GM21717 (cell line): ENCODE results near the gene PGPEP1.
"Not testable (repeated sequence)": the region's sequence is repeated elsewhere in the genome, so short reads cannot be mapped to it uniquely, and the experiment has no call there.

ENCODE experiments used
- ATAC-seq: cut with Tn5 transposase; IDR thresholded peaks from one replicate; pipeline ENCODE4 v1.9.1; 2021; ENCODE audit warnings: mild to moderate bottlenecking, moderate library complexity; ENCODE audit not compliant: unreplicated experiment

Gene PGPEP1

GRCh38 chr19:18308051-18308947 is 32.1 kb upstream of the PGPEP1 start:
- no peak for ATAC-seq

GRCh38 chr19:18308948-18309325 is 31.5 kb upstream of the PGPEP1 start:
- no peak for ATAC-seq

- no peak for ATAC-seq
Observed at GRCh38 chr19:18309525-18310064, 30.8 kb upstream of the PGPEP1 start.

DNA sequence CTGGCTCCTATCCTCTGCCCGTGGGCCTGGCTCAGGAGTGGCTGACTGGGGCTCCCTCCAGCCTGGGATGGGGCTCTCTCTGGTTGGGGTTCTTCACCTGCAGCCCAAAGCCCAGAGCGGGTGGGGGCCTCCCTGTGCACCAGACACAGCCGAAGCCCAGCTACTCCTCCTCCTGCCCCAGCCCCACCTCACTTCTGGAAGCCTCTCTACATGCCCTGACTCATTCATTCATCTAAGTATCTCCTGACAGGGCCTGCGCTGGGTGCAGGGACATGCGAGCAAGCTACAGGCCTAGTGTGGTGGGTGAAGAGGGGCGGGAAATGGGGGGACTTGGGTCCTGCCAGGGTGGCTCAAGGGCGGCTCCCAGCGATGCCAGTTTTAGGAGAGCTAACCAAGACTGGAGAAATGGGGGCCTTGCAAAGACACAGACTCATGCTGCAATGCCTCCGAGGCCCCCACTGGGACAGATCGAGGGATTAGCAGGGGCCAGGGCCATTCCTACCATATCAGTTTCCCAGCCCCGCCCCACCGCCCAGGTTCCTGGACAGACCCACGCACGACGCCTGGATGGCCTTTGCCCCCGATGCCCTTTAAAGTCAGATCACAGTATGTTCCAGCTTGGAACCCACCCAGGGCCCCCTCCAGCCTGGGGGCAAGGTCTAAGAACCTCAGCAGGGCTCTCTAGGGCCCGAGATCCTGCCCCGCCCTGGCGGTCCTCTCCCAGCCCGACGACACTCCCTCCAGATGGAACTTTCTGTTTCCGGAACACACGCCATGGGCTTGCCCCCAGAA is 30.1 kb upstream of the PGPEP1 start:
- no peak for ATAC-seq

GRCh38 chr19:18310966-18311365 is 29.4 kb upstream of the PGPEP1 start:
- no peak for ATAC-seq

DNA sequence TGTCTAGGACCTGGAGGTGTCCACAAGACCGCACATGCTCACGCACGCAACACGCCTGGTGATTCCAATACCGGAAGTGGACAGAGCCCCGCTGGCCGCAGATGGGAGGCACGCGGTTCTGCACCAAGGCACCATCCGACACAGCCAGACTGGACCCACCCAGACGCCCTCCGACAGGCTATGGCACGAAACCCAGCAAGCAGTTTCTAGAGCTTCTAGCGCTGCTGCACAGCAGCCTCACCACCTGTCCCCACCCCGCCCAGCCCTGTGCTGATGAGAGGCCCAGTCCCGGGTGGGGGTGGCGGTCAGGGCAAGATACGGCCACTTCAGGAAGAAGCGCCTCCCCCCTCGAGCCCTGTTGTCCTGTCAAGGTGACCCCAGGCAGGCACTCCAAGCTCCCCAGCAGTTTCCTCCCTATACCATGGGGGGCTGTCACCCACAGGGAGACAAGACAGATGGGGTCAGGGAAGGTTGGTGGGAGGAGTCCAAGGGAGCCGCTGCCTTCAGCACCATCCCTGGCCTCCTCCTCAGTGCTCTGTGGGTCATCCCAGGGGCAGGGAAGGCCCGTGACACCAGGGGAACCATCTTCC is 28.8 kb upstream of the PGPEP1 start:
- ATAC-seq, result no peak

- no peak for ATAC-seq
Observed at GRCh38 chr19:18312092-18312534, 28.3 kb upstream of the PGPEP1 start.

GRCh38 chr19:18313398-18313797 is 27.0 kb upstream of the PGPEP1 start:
- no peak for ATAC-seq

DNA sequence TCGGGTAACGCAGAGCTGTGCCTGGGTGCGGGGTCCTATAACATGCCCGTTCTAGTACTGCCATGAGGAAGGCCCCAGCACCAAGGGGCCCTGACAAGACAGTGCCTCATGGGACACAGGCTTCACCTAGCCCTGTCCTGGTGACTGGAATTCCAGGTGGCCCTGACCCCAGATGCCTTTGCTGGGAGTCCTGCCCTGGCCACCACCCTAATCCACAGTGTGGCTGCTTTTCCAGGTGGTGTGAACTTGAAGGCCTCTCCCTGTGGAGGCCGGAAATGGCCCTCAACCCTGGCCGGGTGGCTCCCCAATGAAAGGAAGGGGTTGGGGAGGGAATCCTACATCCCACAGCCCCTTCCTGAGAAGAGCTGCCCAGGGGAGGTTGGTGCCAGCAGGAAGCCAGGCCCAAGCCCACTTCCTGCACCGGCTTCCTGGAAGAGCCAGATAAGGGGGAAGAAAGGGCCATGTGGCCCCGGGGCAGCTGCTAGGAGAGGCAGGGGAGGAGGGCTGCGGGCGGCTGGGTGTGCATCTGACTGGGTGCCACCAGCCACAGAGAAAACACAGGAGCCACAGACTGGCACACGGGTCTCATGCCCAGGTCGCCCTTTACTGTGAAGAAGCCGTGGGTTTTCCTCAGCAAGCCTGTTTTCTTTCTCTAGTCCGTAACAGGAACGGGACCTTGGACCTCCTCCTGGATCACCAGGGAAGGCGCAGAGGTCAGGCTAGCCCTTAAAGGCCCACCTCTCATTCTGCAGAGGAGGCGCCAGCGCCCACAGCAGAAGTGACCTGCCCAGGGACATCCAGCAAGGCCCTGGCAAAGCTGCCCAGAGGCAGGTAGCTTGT is 22.2 kb upstream of the PGPEP1 start:
- no peak for ATAC-seq

- no peak for ATAC-seq
Observed at GRCh38 chr19:18319591-18320135, 20.7 kb upstream of the PGPEP1 start.

GRCh38 chr19:18320865-18321733 is 19.3 kb upstream of the PGPEP1 start:
- no peak for ATAC-seq

GRCh38 chr19:18321734-18322102 is 18.7 kb upstream of the PGPEP1 start:
- ATAC-seq, result no peak

GRCh38 chr19:18322318-18322758 is 18.1 kb upstream of the PGPEP1 start:
- peak; percentile 4 for ATAC-seq

- ATAC-seq, result peak; percentile 81
Observed at GRCh38 chr19:18322759-18323460, 17.5 kb upstream of the PGPEP1 start, which contains the start of gene LSM4. TSS of gene LSM4 (minus strand) at chr19:18323076. CDS start at chr19:18323020, 56 bp downstream.

GRCh38 chr19:18324373-18324731 is 16.0 kb upstream of the PGPEP1 start:
- not testable (repeated sequence) for ATAC-seq

DNA sequence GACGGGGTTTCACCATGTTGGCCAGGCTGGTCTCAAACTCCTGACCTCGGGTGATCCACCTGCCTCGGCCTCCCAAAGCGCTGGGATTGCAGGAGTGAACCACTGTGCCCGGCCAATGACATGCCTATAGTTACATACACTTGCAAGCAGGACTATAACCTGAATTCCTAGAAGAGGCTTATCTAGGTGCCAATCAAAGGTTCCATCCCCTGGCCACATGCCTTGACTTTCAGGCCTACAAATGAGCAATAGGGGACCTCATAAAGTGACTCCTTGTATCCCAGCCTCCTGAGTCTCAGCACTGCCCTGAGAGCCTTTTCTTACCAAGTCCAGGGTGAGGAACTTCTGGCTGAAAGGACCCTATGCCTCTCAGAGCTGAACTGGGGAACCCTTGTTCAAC is 13.6 kb upstream of the PGPEP1 start:
- no peak for ATAC-seq

DNA sequence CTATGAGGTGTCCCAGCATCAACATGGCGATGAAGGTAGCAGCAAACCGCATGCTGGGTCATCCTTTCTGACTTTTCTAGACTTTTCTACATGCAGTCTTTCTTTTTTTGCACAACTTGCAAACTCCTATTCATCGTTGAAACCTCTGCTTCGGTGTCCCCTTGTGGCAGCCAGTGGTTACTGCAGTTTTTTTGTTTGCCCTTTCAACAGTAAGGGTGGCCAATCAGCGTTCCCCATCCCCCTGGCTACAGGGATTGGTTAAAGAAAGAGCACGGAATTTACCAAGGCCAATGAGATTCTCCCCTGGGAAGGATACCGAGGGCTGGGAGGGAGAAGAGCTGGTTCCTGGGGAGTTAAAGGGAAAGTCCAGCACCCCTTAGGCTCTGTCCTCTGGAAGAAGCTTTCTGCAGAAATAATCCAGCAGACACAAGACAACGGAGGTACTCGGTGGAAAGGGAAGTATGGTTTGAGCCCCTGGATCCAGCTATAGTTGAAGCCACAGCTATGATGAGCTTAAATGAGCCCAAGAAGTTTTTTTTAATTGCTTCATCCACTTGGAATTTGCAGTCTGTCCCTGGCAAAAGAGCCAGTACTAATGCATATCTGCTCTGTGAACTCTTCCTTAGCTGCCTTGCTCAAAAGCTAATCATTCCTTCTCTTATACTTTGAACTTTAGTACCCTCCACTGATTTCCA is 11.9 kb upstream of the PGPEP1 start:
- peak; percentile 67 for ATAC-seq

DNA sequence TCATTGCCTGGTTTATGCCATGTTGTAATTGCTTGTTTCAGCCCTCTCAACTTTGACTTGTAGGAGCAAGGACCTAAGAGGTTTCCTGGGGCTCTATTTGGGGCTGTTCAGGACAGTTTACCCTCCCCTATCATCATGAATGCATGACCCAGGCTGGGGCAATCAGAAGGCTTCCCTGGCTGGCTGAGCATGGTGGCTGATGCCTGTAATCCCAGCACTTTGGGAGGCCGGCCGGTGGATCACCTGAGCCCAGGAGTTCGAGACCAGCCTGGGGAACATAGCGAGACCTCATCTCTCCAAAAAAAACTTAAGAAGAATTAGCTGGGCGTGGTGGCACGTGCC is 11.4 kb upstream of the PGPEP1 start:
- ATAC-seq, result no peak
